PC-3 (cell line): ENCODE results near the gene REN. TPM values are rescaled to one million over a fixed set of nuclear protein-coding genes. Genes with fewer than 3 reads are reported as not detected.

Experiments
- ATAC-seq: fragments of 200-7000 bp; cut with Tn5 transposase; 2 replicates; pipeline ENCODE4 v1.9.1; 2020; ENCODE audit warnings: mild to moderate bottlenecking, moderate library complexity
- Bru-seq: library from RNA; stranded (reverse); fragments of 400-500 nt; gene quantifications from one replicate; lab custom pipeline; 2021; lab: Mats Ljungman, UMichigan
- BruChase-seq, 2 experiments: library from RNA; stranded (reverse); fragments of 400-500 nt; gene quantifications; one replicate each; lab custom pipeline; 2021; lab: Mats Ljungman, UMichigan
- BruUV-seq: library from RNA; stranded (reverse); fragments of 400-500 nt; replicated peaks from 2 replicates; lab custom pipeline; 2021; lab: Mats Ljungman, UMichigan
- CTCF ChIA-PET: fragments of 300-600 bp; sonication (Branson Sonifier 250); formaldehyde crosslinking; loops from one replicate; lab custom pipeline; 2022; ENCODE audit warnings: antibody characterized with exemption; lab: Charles Lee
- POLR2A ChIA-PET: fragments of 300-600 bp; sonication (Branson Sonifier 250); formaldehyde crosslinking; loops from one replicate; lab custom pipeline; 2022; ENCODE audit warnings: antibody characterized with exemption; ENCODE audit not compliant: unreplicated experiment; lab: Charles Lee
- DNase-seq: peaks from one replicate; pipeline ENCODE4 v3.0.0-alpha.2; 2015
- H2AFZ ChIP-seq: fragments of 300-600 bp; sonication (generic); 2 replicates; pipeline ENCODE4 v1.6.0; 2016; ENCODE audit warnings: antibody characterized with exemption, low read length
- H3F3A ChIP-seq: fragments of 300-600 bp; sonication (generic); one replicate; pipeline ENCODE4 v1.6.0; 2017; ENCODE audit warnings: antibody characterized with exemption, low read length, control low read depth, mild to moderate bottlenecking; ENCODE audit not compliant: unreplicated experiment
- H3K27ac ChIP-seq: fragments of 300-600 bp; sonication (generic); 2 replicates; pipeline ENCODE4 v1.5.1; 2016; ENCODE audit warnings: mild to moderate bottlenecking, low read length
- H3K27me3 ChIP-seq: fragments of 300-600 bp; sonication (generic); 2 replicates; pipeline ENCODE4 v1.6.1; 2016; ENCODE audit warnings: low read length, mixed read lengths
- H3K36me3 ChIP-seq: fragments of 300-600 bp; sonication (generic); 2 replicates; pipeline ENCODE4 v1.6.1; 2016; ENCODE audit warnings: low read depth, mixed run types, low read length, mixed read lengths
- H3K4me1 ChIP-seq: fragments of 300-600 bp; sonication (generic); 2 replicates; pipeline ENCODE4 v1.5.1; 2016; ENCODE audit warnings: low read length; ENCODE audit not compliant: insufficient read depth
- H3K4me2 ChIP-seq: fragments of 300-600 bp; sonication (generic); 2 replicates; pipeline ENCODE4 v1.6.0; 2016; ENCODE audit warnings: low read length
- H3K4me3 ChIP-seq: fragments of 300-600 bp; sonication (generic); 2 replicates; pipeline ENCODE4 v1.5.1; 2016; ENCODE audit warnings: mild to moderate bottlenecking, low read length, mixed read lengths
- H3K79me2 ChIP-seq: fragments of 300-600 bp; sonication (generic); 2 replicates; pipeline ENCODE4 v1.6.1; 2017; ENCODE audit warnings: low read length, mixed read lengths
- H3K9ac ChIP-seq: fragments of 300-600 bp; sonication (generic); 2 replicates; pipeline ENCODE4 v1.6.0; 2016; ENCODE audit warnings: mild to moderate bottlenecking, low read length
- H3K9me2 ChIP-seq: fragments of 300-600 bp; sonication (generic); replicated peaks from 2 replicates; pipeline ENCODE4 v1.6.1; 2016; ENCODE audit warnings: mixed run types, low read length, mixed read lengths
- H3K9me3 ChIP-seq: fragments of 300-600 bp; sonication (generic); 2 replicates; pipeline ENCODE4 v1.6.1; 2016; ENCODE audit warnings: low read length, mixed read lengths
- H4K20me1 ChIP-seq: fragments of 300-600 bp; sonication (generic); 2 replicates; pipeline ENCODE4 v1.6.1; 2016; ENCODE audit warnings: low read length, mixed read lengths
- EZH2 ChIP-seq: fragments of 300-600 bp; sonication (generic); IDR thresholded peaks from one replicate; pipeline ENCODE4 v1.6.1; 2017; ENCODE audit warnings: antibody characterized with exemption, mild to moderate bottlenecking, low read length; ENCODE audit not compliant: unreplicated experiment
- EZH2phosphoT487 ChIP-seq: fragments of 300-600 bp; sonication (generic); IDR thresholded peaks from 2 replicates; pipeline ENCODE4 v1.6.1; 2018; ENCODE audit warnings: mild to moderate bottlenecking, antibody characterized with exemption, low read length, borderline replicate concordance
- intact Hi-C: fragments of 100-400 bp; cut with micrococcal nuclease; formaldehyde crosslinking; loops from 2 replicates; pipeline ENCODE4 v1.9.0; 2023
- long read RNA-seq: library from polyadenylated mRNA; unstranded; transcript quantifications from one replicate; pipeline ENCODE4 v2.0.0, GENCODE V29; 2021; ENCODE audit not compliant: unreplicated experiment
- total RNA-seq: library from RNA; depleted of rRNA; stranded (reverse); fragments of >200 nt; gene quantifications from 2 replicates; pipeline ENCODE4 v1.2.3, GENCODE V29; 2014; rRNA removed
- TF ChIP-seq, protein P1 (sequence below): fragments of 300-600 bp; sonication (generic); conservative IDR thresholded peaks from 2 replicates; pipeline ENCODE4 v1.5.1; 2017; ENCODE audit warnings: antibody characterized with exemption, low read depth, mild to moderate bottlenecking, low read length

REN gene
- total RNA-seq: 2.7 and 3.1 TPM in 2 replicates
- Bru-seq, nascent RNA: percentile 22 among the genes with signal in this experiment
- percentile 23 among the genes with signal in this experiment for BruChase-seq, experiment 1, labeled RNA remaining after a 6-hour chase
- percentile 21 among the genes with signal in this experiment for BruChase-seq, experiment 2, labeled RNA remaining after a 2-hour chase
- long read RNA-seq, partial matches to known transcripts: 0 of 3 reads
- long read RNA-seq, other reads (novel, unspliced or antisense): 3 of 3 reads

DNA sequence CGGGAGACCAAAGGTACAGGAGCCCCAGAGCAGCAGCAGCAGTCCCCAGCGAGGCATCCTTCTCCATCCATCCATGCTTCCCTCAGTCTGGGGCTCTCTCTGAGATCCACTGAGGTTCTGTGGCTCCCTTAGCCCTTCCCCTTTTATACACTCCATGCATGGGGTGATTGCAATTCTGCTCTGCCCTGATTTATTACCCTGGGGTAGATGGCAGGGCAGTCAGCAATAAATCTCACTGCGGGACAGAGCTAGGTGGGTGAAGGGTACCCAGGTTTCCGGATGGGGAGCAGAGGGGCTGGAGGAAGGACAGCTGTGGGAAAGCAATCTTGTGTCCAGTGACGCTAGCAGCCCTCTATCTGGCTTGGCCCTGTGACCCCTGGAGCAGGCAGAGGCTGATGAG is at the start of gene REN:
TSS of gene REN (minus strand) at position 119 of the 400 bp plus-strand sequence. CDS start at position 75, 44 bp downstream.
- Histone ChIP-seq H4K20me1 (no peaks in the 10 kb centered on the region), H3F3A (no peaks in the 10 kb centered on the region), H3K27ac (no peak within 1 kb of the TSS), H3K4me1 (peaks cover 18% of the 10 kb centered on the region), H3K9ac (no peak within 1 kb of the TSS), H3K36me3 (peaks cover 24% of the 10 kb centered on the region), H3K9me3 (peaks cover 23% of the 10 kb centered on the region), H2AFZ (no peak within 1 kb of the TSS), H3K4me2 (no peak within 1 kb of the TSS), H3K4me3 (no peak within 1 kb of the TSS), H3K79me2 (no peaks in the 10 kb centered on the region), H3K9me2 (no peaks in the 10 kb centered on the region), H3K27me3 (no peaks in the 10 kb centered on the region)
- ATAC-seq: no peak
- intact Hi-C loops: no loop called here
- no peak for DNase-seq
- CTCF ChIA-PET: interaction anchor here (1.7 kb wide), 1 partner anchor 33 kb away, joined by 6 read pairs; no protein-coding TSS in a partner anchor
- POLR2A ChIA-PET: no interaction called here
- TF ChIP-seq, protein P1, sequence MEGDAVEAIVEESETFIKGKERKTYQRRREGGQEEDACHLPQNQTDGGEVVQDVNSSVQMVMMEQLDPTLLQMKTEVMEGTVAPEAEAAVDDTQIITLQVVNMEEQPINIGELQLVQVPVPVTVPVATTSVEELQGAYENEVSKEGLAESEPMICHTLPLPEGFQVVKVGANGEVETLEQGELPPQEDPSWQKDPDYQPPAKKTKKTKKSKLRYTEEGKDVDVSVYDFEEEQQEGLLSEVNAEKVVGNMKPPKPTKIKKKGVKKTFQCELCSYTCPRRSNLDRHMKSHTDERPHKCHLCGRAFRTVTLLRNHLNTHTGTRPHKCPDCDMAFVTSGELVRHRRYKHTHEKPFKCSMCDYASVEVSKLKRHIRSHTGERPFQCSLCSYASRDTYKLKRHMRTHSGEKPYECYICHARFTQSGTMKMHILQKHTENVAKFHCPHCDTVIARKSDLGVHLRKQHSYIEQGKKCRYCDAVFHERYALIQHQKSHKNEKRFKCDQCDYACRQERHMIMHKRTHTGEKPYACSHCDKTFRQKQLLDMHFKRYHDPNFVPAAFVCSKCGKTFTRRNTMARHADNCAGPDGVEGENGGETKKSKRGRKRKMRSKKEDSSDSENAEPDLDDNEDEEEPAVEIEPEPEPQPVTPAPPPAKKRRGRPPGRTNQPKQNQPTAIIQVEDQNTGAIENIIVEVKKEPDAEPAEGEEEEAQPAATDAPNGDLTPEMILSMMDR: no peak
- TF ChIP-seq EZH2phosphoT487 (no peak), EZH2 (no peak)
- no TSS peak for BruUV-seq

DNA sequence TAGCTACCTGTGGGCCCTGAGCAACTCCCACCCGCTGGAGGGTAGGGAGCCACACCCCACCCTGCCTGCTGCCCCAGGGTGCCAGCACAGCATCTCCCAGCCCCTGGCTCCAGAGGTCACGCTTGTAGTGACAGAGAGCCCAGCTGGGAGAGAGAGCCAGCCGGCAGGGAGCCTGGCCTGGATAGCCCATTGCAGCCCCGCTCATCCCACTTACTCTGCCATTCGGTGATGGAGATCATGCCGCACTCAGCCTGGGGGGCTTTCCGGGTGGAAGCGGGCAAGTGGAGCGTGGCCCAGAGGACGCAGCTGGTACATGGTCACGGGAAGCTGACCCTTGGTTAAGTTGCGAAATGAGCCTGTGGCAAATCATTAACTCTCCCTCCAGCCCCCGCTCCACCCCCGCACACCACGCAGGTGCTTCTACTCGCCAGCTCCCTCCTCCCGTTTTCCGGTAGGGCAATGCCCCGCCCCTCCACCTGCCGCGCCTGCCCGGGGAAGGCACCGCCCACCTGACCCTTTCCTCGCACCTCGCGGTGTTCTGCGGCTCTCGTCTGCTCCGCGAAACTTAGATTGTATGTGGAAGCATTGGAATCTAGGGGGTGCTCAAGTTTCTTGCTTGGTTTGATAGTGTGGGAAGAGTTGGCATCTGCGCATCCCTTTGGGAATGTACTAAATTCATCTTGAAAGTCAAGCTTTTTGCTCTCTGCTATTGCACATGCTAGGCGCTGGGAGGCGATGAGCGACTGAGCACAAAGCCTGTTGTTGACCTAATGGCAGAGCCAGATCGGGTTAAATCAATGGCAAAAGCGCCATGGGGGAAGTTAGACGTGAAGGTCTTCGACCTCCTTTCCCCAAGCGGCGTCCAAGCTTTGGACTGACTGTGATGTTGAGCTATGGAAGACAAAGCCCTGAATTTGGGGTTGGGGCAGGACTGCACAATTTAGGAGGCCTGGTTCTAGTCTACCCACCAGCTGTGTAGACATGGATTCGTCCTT is 47.8 kb upstream of the REN start, which contains the start of gene GOLT1A:
TSS of gene GOLT1A (minus strand) at position 321 of the 995 bp plus-strand sequence. CDS start at position 239, 82 bp downstream.
- Histone ChIP-seq H3K4me2 (peak within 1 kb of the TSS; percentile 70), H4K20me1 (no peaks in the 10 kb centered on the region), H3K9ac (no peak within 1 kb of the TSS), H2AFZ (peak within 1 kb of the TSS; percentile 64), H3K4me1 (peaks cover 3% of the 10 kb centered on the region; the same call in 1 of the 2 replicates), H3K9me3 (no peaks in the 10 kb centered on the region), H3K4me3 (peak within 1 kb of the TSS; percentile 51), H3K27ac (0 out of 2 replicates have a peak within 1 kb of the TSS, but pooled peaks have one; percentile 6), H3K27me3 (no peaks in the 10 kb centered on the region), H3K79me2 (no peaks in the 10 kb centered on the region), H3F3A (no peaks in the 10 kb centered on the region), H3K36me3 (no peaks in the 10 kb centered on the region), H3K9me2 (no peaks in the 10 kb centered on the region)
- TF ChIP-seq, protein P1: peak; percentile 73
- no peak for TF ChIP-seq EZH2phosphoT487
- ChIA-PET POLR2A (no interaction called here), CTCF (interaction anchor here (0.6 to 1.6 kb wide), 6 partner anchors 15 to 185 kb away, joined by 3 to 7 read pairs (median 4); no protein-coding TSS in a partner anchor)
- peak; percentile 84 for ATAC-seq
- peak; percentile 82 for DNase-seq
- BruUV-seq: no TSS peak
- intact Hi-C loops: no loop called here
